Thymus (tissue), 11 donors: ENCODE measurements around the gene RND2. TPM values are rescaled to one million over a fixed set of nuclear protein-coding genes. Genes with fewer than 3 reads are reported as not detected.

ENCODE experiments used
- DNase-seq, 9 donors: peaks; one replicate each; pipeline ENCODE4 v3.0.0-alpha.2; 2013; ENCODE audit warnings: low spot score in 9 of 9, low read depth in 6 of 9, missing footprints in 1 of 9
- H3K27ac ChIP-seq, 2 donors: one replicate each; pipeline ENCODE4 v1.5.1; 2013; ENCODE audit warnings: control low read depth in 1 of 2, low read depth in 1 of 2, low read length in 1 of 2, mild to moderate bottlenecking in 1 of 2, moderate library complexity in 1 of 2
- H3K27me3 ChIP-seq, 2 donors: one replicate each; pipeline ENCODE4 v1.5.1; 2013; ENCODE audit warnings: low read length in 1 of 2; ENCODE audit not compliant: control insufficient read depth in 2 of 2, insufficient read depth in 1 of 2
- H3K36me3 ChIP-seq, 2 donors: one replicate each; pipeline ENCODE4 v1.5.1; 2013; ENCODE audit warnings: low read length in 1 of 2, mild to moderate bottlenecking in 1 of 2, moderate library complexity in 1 of 2; ENCODE audit not compliant: control insufficient read depth in 2 of 2, insufficient read depth in 2 of 2
- H3K4me1 ChIP-seq, 2 donors: one replicate each; pipeline ENCODE4 v1.5.1; 2013; ENCODE audit warnings: low read length in 2 of 2; ENCODE audit not compliant: control insufficient read depth in 2 of 2, insufficient read depth in 2 of 2
- H3K4me3 ChIP-seq, 2 donors: one replicate each; pipeline ENCODE4 v1.5.1; 2013; ENCODE audit warnings: low read length in 2 of 2, control low read depth in 1 of 2, mild to moderate bottlenecking in 1 of 2
- H3K9me3 ChIP-seq, 2 donors: one replicate each; pipeline ENCODE4 v1.5.1; 2013; ENCODE audit warnings: low read length in 1 of 2, mild to moderate bottlenecking in 1 of 2; ENCODE audit not compliant: control insufficient read depth in 2 of 2, insufficient read depth in 1 of 2
- WGBS: extraction: QIAGEN DNeasy Blood & Tissue Kit; methylation state at CpG from one replicate; pipeline ENCODE4 v1.1.7; 2013; 5-methylcytosine and 5-hydroxymethylcytosine counted together
- polyA plus RNA-seq: library from polyadenylated mRNA; stranded (reverse); fragments of 200-250 nt; gene quantifications from one replicate; pipeline ENCODE4 v1.2.3, GENCODE V29; 2013
- total RNA-seq: library from RNA; stranded (reverse); fragments of 120-200 nt; gene quantifications from one replicate; pipeline ENCODE4 v1.2.4, GENCODE V29; 2013
- donor health status: healthy.

Gene RND2
- total and polyA plus RNA-seq, 2 donors: 0.41 to 0.42 TPM

DNA sequence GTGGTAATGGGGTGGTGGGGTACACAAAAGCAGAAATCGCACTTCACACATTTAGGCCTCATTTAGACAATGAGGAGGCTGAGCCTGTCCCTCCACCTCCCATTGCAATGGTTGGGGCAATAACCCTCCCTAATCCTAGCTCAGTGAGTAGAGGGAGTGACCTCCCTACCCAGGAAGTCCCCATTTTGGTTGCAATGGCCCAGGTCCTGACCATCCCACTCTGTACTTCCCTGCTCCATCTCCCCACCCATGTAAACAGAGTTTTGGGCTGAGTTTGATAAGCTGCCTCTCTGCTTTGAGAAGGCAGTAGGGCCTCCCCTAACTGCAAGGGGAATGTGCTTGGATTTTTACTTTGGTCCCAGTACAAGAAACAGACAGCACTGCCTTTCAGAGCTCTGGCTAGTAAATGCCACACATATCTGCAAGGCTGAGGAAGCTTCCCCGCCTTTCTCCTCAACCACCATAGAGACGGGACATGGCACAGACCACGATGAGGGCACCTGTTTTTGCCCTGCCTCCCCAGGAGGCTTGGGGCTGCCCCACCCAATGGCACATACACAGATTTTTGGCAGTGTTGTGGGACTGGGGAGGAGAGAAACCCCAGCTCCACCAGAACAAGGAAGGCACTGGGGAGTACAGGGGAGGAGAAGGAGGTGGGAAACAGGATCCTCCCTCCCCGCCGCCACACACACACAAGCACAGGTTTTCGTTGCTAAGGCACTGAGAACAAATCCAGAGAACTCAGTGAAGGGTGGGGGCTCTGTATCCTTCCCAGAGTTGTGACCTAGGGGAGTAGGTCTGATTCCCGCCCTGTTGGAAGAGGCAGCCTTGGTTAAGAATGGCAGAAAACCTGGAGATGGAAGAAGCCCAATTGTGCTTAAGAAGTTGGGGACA, 10.1 kb upstream of the RND2 start:
- DNase-seq: no peak
- H3K4me3 ChIP-seq: no peak overlapping the region
- H3K4me1 ChIP-seq: peaks cover 19 to 24% of the 10 kb centered on the region in 2 donors
- 81% methylated on average over 8 of the region's 8 CpGs for whole genome bisulfite sequencing
- H3K9me3 ChIP-seq: no peaks in the 10 kb centered on the region
- H3K27ac ChIP-seq: no peak overlapping the region
- H3K27me3 ChIP-seq: no peaks in the 10 kb centered on the region
- peaks cover 48 to 54% of the 10 kb centered on the region in 2 donors for H3K36me3 ChIP-seq

GRCh38 chr17:43015579-43015978, 9.5 kb upstream of the RND2 start:
- Histone ChIP-seq H3K4me1 (peaks cover 25 to 30% of the 10 kb centered on the region in 2 donors), H3K27me3 (no peaks in the 10 kb centered on the region), H3K27ac (no peak overlapping the region), H3K4me3 (no peak overlapping the region), H3K36me3 (peaks cover 48 to 54% of the 10 kb centered on the region in 2 donors), H3K9me3 (no peaks in the 10 kb centered on the region)
- no peak for DNase-seq
- WGBS: 97% methylated on average over 9 of the region's 9 CpGs

- DNase-seq: no peak
- H3K9me3 ChIP-seq: no peaks in the 10 kb centered on the region
- 88% methylated on average over 7 of the region's 7 CpGs for WGBS
- H3K27ac ChIP-seq: no peak overlapping the region
- peaks cover 48 to 54% of the 10 kb centered on the region in 2 donors for H3K36me3 ChIP-seq
- no peaks in the 10 kb centered on the region for H3K27me3 ChIP-seq
- H3K4me3 ChIP-seq: no peak overlapping the region
- peaks cover 27 to 35% of the 10 kb centered on the region in 2 donors for H3K4me1 ChIP-seq
Observed at GRCh38 chr17:43016216-43016615, 8.8 kb upstream of the RND2 start.

- DNase-seq: peak in 6 of 9 donors; percentile 30 to 86 (median 72)
- H3K9me3 ChIP-seq: no peaks in the 10 kb centered on the region
- H3K27me3 ChIP-seq: no peaks in the 10 kb centered on the region
- WGBS: 76% methylated on average over 19 of the region's 19 CpGs
- H3K27ac ChIP-seq: peak overlapping the region in 1 of 2 donors; percentile 75
- peaks cover 35 to 43% of the 10 kb centered on the region in 2 donors for H3K36me3 ChIP-seq
- peak overlapping the region in 1 of 2 donors; percentile 16 for H3K4me3 ChIP-seq
- peaks cover 27 to 42% of the 10 kb centered on the region in 2 donors for H3K4me1 ChIP-seq
Observed at GRCh38 chr17:43018008-43018853, 6.8 kb upstream of the RND2 start.

DNA sequence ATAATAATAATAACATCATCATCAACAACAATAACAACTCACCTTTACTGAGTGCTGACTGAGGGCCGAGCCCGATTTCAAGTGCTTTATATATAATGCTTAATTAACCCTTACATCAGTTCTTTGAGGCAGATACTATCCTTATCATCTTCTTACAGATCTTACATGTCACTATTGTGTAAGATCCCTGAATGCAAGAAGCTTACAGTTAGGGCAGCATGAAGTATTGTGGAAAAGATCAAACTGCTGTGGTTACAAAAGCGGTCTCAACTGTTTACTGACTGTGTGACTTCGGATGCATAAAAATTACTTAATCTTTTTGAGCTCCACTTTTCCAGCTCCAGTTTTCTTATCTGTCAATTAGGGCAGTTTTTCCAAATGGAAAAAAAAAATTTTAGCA, 6.1 kb upstream of the RND2 start:
- WGBS: 11% methylated on average over 4 of the region's 4 CpGs
- peaks cover 27 to 42% of the 10 kb centered on the region in 2 donors for H3K4me1 ChIP-seq
- DNase-seq: peak in 3 of 9 donors; percentile 28 to 75 (median 33)
- H3K27ac ChIP-seq: peak overlapping the region; percentile 6 to 75
- H3K27me3 ChIP-seq: peaks cover 0 to 3% of the 10 kb centered on the region in 2 donors
- H3K36me3 ChIP-seq: peaks cover 28 to 36% of the 10 kb centered on the region in 2 donors
- H3K4me3 ChIP-seq: peak overlapping the region in 1 of 2 donors; percentile 16
- H3K9me3 ChIP-seq: no peaks in the 10 kb centered on the region

GRCh38 chr17:43019418-43019817, 5.6 kb upstream of the RND2 start:
- H3K36me3 ChIP-seq: peaks cover 23 to 31% of the 10 kb centered on the region in 2 donors
- no peaks in the 10 kb centered on the region for H3K9me3 ChIP-seq
- peaks cover 29 to 45% of the 10 kb centered on the region in 2 donors for H3K4me1 ChIP-seq
- H3K4me3 ChIP-seq: peak overlapping the region in 1 of 2 donors; percentile 16
- peak in 2 of 9 donors; percentile 17 to 22 for DNase-seq
- WGBS: 51% methylated on average over 7 of the region's 7 CpGs
- H3K27ac ChIP-seq: peak overlapping the region in 1 of 2 donors; percentile 75
- H3K27me3 ChIP-seq: peaks cover 0 to 4% of the 10 kb centered on the region in 2 donors

DNA sequence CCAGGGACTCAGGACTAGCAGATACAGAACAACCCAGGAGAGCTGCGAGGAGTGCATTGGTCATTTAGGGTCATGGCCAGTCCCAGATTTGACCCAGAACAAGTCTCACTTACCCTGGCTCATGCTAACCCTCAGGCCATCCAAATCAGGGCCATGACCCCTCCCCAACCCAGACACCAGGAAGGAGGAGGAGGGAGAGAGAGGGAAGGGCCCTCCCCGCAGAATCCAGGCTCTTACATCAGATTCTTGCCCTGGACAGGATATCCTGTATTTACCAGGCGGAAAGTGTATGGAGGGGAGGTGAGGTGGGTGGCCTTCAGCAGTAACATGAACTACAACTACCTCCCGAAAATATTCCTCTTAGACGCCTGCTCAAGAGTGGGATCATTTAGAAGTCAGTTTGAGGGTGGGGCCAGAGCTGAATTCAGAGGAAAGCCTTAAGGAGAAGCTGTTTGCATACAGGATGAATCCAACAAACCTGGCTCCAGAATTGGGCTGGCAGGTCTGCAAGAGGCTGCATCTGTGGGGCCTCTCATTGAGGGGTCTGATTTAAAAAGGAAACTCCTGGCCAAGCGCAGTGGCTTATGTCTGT, 4.9 kb upstream of the RND2 start:
- DNase-seq: no peak
- H3K36me3 ChIP-seq: peaks cover 17 to 24% of the 10 kb centered on the region in 2 donors
- 86% methylated on average over 6 of the region's 6 CpGs for WGBS

GRCh38 chr17:43020789-43021740, 4.0 kb upstream of the RND2 start:
- Histone ChIP-seq H3K27ac (peak overlapping the region; percentile 31 to 37), H3K4me1 (peaks cover 29 to 50% of the 10 kb centered on the region in 2 donors), H3K36me3 (peaks cover 8 to 15% of the 10 kb centered on the region in 2 donors), H3K27me3 (peaks cover 0 to 19% of the 10 kb centered on the region in 2 donors), H3K4me3 (peak overlapping the region; percentile 76 to 90), H3K9me3 (no peaks in the 10 kb centered on the region)
- 36% methylated on average over 39 of the region's 40 CpGs for WGBS
- DNase-seq: peak in 3 of 9 donors; percentile 35 to 51 (median 35)

More for the DNA sequence above, 4.9 kb upstream of the RND2 start:
- peaks cover 0 to 10% of the 10 kb centered on the region in 2 donors for H3K27me3 ChIP-seq
- peak overlapping the region in 1 of 2 donors; percentile 75 for H3K27ac ChIP-seq
- H3K4me3 ChIP-seq: no peak overlapping the region
- H3K9me3 ChIP-seq: no peaks in the 10 kb centered on the region
- peaks cover 29 to 50% of the 10 kb centered on the region in 2 donors for H3K4me1 ChIP-seq
